HG03460 (cell line): Measurements from ENCODE around the gene NLGN1.
A peak's percentile ranks its signal among the peaks of the same experiment; 100 is the strongest.

Experiments
- ATAC-seq: cut with Tn5 transposase; IDR thresholded peaks from one replicate; pipeline ENCODE4 v1.9.1; 2021; ENCODE audit not compliant: unreplicated experiment

The NLGN1 gene

DNA sequence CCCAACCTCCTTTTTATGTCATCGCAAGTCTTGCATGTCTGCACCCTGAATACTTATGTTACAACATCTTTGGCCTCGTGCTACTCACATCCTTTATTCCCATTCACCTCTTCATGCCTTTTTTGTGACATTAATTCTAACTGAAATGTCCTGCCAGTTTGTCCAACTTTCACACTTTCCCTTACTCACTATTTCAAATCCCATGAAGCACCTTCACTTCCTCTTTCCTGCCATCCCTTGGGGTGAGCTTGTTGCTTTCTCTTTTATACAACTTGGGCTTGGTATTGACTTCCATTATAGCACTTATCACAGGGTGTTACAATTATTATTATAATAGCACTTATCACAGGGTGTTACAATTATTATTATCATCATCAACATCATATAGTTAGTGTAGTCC is 496.3 kb downstream of the NLGN1 start:
- ATAC-seq = no peak

DNA sequence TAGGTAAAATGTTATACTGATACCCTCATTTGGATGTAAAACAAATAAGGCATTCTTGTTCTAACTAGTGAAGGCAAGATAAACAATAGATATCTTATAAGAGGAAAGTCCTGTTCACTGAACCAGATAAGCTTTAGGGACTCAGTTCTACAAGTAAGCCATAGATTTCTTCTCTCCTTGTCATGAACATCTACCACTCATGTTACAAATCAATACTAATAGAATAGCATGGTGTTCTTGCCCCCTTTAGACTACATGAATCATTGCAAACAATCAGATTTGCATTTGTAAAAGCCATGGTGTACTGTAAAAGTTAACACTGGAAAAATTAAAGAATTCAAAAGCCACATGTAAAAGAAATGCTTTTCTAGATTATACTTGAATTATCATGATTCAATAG is 500.1 kb downstream of the NLGN1 start:
- ATAC-seq = no peak

DNA sequence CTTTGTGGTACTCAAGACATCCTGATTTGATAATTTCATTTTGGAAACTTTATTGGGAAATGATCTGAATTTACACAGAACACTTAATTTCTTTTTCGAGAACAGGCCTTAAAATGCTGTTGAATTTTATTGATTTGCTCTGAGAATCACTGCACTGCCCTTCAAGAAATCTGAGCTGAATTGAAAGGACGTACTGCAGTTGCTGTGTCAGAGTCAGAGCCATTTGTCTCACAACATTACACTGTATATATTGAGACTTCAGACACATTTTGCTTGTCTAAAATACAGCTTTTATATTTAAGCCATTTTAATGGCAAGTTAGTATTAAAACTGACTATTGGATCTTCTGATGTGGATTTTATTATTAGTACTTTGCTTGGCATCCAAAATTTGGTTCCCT is 504.1 kb downstream of the NLGN1 start:
- no peak for ATAC-seq

DNA sequence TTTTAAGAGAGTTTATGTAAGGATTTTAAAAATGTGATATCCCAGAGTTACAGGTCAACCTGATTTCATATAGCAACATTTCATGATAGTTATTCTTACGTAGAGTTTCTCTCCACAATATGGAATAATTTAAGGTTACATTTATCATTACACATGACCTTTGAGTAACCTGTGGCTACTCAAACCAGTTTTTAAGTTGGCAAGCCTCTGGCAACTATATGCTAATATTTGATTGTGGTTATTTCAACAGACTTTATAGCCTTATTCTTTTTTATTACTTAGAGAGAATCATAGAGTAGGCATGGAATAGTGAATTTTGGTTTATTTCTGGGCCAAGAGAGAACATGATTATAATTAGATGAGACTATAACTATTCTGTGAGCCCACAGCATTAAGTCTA is 504.9 kb downstream of the NLGN1 start:
- ATAC-seq = no peak

DNA sequence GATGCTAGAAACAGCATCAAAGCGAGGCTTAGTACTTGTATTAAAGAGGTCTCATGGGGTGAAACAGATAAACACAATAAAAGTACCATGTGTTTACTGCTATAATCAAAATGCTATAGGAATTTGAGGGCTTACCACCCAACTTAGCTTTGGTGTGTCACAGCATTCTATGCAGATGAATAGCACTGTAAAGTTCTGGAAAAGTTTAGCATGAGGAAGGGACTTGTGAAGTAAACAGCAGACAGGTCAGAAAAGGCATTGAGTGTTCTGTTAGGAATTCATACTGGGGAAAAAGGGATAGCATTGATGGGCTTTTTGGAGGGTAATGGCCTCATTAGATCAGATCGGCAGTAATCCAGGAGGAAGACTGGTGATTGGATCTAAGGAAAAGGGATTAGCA is 505.3 kb downstream of the NLGN1 start:
- ATAC-seq = no peak

DNA sequence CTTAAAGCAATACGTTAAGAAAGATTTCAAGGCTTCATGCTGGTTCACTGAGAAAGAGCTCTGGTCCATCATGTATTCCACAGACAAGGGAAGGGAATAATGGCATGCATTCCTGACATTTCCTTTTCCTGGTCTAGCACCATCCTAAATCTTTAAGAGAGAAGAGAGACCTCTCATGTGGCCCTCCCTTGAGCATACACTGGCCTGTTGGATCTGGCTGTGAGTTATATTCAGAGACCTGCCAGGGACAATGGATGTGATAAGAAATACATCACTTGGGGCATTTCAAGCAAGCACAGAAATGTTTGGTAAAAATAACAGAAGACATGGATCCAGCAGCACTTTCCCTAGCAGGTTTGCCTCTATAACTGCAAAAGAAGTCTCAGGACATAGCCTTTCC is 507.8 kb downstream of the NLGN1 start:
- ATAC-seq = no peak

DNA sequence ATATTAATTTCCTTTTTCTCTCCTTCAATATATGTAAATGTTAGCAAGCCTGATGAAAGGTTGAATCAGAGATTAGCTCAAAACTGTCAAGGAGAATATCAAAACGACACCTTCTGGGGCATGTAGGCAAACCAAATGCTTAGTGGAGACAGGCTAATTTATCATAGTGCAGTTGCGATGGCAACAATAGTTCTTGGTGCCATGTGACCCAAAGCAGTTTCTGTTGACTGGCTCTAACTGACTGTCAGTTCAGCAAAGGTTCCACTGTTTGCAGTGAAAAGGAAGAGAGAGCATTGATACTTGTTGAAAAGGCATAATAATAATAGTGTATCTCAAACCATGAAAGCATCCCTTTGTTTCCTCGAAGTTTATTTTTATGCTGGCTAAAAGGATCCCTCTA is 513.9 kb downstream of the NLGN1 start:
- no peak for ATAC-seq

DNA sequence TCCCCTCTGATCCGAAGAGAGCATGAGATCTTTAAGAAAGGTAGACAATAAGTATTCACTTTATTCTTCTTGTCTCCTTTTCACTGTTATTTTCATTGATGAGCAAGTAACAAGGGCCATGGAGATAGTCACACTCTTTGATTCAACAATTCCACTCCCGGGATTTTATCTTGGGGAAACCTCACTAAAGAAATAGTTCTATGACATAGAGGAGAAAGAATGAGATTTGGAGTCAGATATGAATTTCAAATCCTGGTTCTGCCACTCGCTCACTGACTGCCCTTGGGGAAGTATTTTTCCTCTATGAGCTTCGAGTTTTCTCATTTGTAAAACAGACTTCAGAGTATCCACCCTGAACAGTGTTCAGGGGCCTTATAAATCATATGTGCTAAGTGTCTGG is 514.6 kb downstream of the NLGN1 start:
- ATAC-seq = no peak

DNA sequence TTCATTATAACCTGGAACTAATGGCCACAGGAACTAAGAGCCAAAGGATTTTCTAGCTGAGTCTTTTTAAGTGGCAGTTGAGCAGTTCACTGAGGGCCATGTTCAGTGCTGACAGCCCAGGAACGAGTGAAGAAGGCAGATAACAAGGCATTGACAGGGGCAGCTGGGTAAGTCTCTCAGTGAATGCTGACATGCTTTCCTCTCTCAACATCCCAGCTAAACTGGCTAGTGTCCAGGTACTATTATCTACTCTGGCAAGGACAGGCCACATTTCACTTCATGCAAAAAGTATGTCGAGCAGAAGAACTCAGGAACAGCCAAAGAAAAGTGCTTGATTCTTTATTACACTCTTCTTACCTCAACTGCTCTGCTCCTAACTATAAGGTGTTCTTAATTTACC is 515.9 kb downstream of the NLGN1 start:
- no peak for ATAC-seq

DNA sequence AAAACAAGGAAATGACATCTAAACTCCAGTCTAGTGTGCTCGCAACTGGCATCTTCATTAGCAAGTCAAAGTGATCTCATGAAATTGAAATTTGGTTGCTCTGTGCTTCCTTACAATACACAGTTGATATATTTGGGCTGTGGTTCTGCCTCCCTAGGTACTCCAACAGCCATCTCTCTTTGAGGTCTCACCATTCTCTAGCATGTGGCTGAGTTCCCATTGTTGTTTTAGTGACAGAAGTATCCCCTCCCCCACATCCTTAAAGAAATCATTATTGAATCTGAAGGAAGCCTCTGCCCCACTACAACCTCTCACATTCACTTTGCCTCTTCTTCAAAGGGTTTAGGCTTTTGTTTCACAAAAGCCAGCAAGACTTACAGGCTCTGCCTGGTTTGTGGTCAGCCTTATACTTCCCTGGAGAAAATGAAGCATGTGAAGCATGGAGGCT is 516.5 kb downstream of the NLGN1 start:
- no peak for ATAC-seq

DNA sequence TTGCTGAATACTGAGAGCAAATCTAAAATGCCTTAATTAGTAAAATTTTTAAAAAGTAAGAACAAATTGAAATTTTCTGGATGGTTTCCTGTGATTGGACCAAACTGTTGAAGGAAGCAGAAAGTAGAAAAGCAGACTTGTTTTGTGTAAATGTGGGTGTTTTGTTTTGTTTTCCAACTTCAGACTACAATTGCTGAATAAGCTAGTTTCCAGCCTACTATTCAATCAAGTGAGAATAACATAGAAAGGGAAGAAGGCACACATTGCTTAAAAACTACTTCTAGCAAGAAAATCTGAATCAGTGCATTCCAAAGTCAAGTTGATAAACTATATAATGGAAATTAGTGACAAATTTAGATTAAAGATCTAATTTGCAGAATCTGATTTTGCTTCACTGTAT is 519.3 kb downstream of the NLGN1 start:
- no peak for ATAC-seq

DNA sequence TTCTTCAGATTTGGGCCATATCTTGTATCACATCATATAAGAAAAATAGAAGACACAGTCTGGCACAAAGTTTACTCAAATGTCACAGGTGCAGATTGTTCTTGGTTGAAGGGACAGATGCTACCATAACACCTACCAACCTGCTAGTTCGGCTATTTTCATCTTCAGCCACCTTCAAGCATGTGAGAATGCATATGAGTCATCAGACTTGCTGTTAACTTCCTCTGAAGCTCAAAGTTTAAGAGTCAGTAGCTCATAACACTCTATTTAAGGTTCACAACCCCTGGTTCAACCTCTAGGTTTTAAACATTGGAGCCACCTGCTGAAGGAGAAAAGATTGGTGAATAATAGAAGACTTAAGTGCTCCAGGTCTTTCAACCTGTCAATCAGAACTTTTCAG is 522.8 kb downstream of the NLGN1 start:
- peak; percentile 61 for ATAC-seq

DNA sequence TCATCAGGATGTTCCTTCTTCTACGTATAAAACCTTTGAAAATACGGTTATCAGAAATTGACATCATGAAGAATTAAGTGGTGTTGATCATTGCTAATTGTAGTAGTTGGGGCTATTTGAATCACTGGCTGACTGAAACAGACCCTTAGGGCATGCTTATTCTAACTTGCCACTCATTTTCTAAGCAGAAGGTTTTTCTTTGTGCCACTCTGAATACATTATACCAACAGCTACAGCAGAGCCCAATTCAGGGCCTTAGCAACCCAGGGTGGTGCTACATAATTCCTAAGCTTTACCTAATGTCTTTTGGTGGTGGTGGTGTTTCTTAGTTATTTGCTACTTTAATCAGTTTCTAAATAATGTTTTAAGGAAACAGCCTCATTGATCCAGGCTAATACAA is 524.2 kb downstream of the NLGN1 start:
- ATAC-seq = no peak

DNA sequence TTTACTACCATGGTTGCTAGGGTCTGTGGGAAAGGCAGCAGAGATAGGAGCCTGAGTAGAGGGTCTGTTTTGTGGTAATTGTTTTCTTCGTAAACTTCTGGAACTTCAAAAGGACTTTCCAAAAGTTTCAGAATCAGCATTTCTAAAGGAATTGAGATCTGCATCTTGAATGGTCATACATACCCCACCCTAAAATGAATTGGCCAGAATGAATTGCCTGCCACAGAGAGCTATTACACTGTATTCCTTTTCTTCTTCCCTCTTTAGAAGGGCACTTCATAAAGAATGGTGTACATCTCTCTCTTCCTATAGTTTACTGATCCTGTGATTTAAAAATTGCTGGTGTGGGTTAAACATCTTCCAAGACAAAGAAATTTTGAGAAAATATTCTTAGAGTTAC is 525.7 kb downstream of the NLGN1 start:
- no peak for ATAC-seq

DNA sequence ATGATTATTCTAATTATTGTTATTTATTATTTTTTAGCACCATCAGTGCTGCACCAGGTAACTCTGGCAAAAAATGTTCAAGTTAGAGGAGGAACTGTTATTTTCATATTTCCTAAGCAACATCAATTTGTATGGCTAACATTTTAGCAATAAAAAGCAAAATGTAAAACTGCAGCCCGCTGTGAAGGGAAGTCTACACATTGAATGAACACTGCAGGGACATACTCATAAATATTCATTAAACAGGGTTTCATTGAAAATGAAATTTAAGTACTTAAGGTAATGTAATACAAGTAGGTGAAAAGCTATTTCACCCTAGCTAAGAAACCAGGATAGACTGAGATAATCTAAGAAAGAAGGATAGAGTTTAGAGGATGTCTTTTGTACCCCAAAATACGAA is 532.7 kb downstream of the NLGN1 start:
- ATAC-seq = no peak

DNA sequence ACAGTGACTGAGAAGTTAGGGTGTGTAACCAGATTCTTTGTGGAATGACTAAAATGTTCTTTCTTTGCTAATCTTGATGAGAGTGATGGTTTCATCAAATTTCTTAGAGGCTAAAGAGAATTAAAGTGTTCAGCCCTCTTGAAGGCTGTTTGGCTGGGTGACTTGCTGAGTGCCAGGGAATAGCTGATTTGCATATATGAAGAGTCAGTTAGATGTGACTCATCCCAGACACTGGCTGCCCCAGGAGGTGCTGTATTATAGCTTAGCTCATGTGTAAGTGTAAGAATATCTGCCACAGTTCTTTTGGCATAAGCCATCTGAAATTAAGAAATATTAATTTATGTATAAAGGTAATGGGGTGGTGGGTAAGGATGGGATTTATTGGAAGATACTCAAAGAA is 535.1 kb downstream of the NLGN1 start:
- no peak for ATAC-seq

DNA sequence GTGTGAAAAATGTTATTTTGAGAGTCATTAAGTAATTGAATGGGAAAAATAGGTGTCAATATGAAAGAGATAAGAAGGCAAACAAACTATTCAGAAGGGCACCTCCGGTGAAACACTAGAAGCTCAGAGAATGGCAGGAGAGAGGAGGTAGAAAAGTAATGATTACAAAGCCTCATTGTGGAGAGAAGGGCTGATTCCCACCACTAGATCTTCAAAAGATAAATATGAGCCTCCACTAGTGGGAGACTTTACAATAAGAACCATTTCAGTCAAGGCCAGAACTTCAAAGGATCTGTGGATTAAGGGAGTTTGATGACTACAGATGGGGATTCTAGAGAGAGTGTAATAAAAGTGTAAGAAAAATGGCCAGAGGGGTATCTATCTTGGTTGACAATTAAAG is 535.6 kb downstream of the NLGN1 start:
- no peak for ATAC-seq

DNA sequence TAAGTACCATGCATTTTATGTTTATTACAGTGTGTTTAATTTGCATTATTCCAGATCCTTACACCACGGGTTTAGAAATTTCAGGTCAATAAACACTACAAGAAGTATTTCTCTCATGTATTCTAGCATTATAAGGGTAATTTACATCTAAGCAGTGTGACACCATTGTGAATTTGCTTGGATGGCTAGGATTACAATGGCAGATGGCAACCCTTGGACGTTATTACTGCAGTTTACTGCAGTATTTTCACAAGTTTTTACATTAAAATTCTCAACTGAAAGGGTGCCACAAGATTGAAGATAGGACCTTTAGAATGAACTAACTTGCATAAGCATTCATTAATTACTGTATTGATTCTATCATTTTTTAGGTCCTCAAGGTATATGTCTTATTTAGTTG is 538.8 kb downstream of the NLGN1 start:
- no peak for ATAC-seq

DNA sequence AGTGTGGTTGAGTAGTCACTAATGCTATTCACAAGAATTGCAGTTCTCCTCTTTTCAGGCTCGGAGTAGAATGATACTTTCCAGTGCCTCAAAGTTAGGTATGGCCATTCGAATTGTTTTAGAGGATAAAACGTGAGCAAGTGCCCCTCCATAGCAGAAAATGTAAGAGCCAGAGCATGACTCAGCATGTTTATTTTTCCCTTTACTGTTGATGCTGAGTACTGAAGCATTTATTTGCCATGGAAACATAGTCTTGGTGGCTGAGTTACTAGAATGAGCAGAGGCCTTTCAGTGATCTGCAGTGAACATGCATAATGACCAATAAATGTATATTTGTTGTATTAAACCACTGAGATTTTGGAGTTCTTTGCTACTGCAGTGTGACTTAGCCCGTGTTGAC is 540.6 kb downstream of the NLGN1 start:
- ATAC-seq = no peak

DNA sequence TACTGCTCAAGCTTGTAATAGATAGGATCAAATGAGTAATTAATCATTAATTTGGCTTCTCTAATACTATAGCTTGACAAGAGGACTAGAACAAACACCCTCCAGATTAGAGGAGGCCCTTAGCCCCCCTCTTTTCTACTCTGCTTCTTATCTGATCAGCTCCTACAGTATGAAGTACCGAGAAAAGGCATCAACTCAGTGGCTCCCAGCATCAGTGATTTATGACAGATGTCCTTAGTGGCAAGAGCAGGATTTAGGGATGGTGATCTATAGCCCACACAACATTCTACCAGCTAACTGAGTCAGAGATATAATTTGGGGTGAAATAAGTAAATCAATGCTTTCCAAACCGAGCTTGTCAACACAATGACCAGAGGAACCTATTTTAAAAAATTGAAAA is 541.1 kb downstream of the NLGN1 start:
- no peak for ATAC-seq

DNA sequence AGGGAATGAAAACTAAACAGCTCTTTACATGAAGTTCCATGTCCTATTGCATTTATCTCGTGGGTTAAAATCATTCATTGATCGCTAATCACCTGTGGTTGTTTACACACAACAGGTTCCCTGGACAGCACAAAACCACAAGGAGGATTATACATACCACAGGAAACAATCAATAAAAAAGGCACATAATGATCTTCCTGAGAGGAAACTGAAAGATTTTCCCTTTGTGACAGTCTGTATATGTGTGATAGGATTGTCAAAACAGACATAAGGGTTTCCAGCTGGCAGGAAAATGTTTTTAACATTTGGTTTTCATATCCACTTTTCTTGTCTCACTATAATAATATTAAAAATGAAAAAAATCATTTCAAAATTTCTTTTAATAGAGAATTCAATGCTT is 541.8 kb downstream of the NLGN1 start:
- no peak for ATAC-seq

DNA sequence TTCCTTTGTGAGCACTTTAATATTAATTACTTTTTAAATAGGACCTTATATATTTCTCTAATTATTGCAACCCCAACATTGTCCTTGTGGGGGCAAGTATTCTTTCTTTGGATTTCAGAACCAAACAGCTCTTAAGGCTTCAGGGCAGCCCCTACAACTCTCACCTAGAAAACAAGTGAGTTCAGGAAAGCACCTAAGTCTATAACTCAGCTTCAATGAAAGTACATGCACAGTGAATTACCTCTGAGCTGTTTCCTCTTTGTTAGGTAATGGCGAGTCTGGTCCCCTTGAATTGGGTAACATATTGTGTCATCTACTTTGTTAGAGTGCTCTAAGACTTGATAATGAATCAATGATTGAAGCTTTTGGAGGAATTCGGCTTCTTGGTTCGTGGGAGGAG is 545.7 kb downstream of the NLGN1 start:
- ATAC-seq = no peak

DNA sequence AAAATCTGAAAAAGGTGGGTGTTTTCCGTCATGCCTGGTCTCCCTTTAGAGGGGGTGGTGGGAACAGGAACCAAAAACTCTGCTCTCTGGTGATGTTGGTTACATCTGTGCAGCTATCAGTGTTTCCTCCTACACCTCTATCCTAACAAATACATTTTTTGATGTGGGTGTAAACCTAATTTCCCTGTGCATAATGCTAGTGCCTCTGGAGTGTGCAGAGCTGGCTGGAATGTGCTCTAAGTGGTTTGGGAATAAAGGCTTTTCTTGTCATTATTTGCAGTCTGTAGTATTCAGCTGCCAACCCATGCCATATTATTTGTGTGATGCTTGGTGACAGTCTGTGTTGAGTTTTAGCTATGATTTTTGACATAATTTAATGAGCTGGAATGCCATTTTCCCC is 547.6 kb downstream of the NLGN1 start:
- ATAC-seq = no peak

DNA sequence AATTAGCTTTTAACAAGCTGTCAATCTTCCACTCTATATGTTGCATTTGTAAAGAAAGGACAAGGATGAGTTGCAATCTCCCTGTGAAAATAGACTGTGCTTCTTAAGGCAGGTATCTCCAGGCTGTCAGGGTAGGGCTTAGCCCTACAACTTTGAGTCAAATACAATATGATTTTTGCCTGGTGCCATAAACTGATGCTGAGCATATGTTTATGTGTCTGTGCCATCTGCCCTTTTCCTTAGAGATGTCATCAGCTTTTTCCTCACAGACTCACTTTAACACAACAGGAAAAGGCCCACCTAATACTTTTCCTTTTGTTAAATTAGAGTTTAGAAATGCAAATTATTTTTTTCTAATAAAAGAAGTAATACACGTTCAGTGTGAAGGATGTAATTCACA is 548.3 kb downstream of the NLGN1 start:
- no peak for ATAC-seq
